Lung (tissue), 12 donors: ENCODE results near the gene AEBP1. TPM values are rescaled to one million over a fixed set of nuclear protein-coding genes. Genes with fewer than 3 reads are reported as not detected.

ENCODE experiments used
- ATAC-seq: fragments of 200-7000 bp; cut with Tn5 transposase; one replicate; pipeline ENCODE4 v1.9.1; 2020; ENCODE audit warnings: moderate number of reproducible peaks; ENCODE audit not compliant: insufficient read depth, low FRiP score
- DNase-seq, 3 donors: peaks; one replicate each; pipeline ENCODE4 v3.0.0-alpha.2; 2013 to 2017
- H3K27ac ChIP-seq, 2 donors: one replicate each; pipeline ENCODE4 v1.5.1; 2013; ENCODE audit warnings: mild to moderate bottlenecking in 2 of 2, moderate library complexity in 2 of 2, control low read depth in 1 of 2, inconsistent platforms in 1 of 2, low read depth in 1 of 2, low read length in 1 of 2
- H3K27me3 ChIP-seq, 3 donors: one replicate each; pipeline ENCODE4 v1.5.1; 2013; ENCODE audit warnings: low read length in 2 of 3; ENCODE audit not compliant: control insufficient read depth in 3 of 3, insufficient read depth in 3 of 3
- H3K36me3 ChIP-seq, 4 donors: one replicate each; pipeline ENCODE4 v1.5.1; 2013; ENCODE audit warnings: low read length in 4 of 4, mild to moderate bottlenecking in 1 of 4, moderate library complexity in 1 of 4; ENCODE audit not compliant: control insufficient read depth in 4 of 4, insufficient read depth in 4 of 4
- H3K4me1 ChIP-seq, 5 donors: one replicate each; pipeline ENCODE4 v1.5.1; 2013; ENCODE audit warnings: low read length in 5 of 5, mild to moderate bottlenecking in 2 of 5, moderate library complexity in 1 of 5; ENCODE audit not compliant: control insufficient read depth in 5 of 5, insufficient read depth in 5 of 5
- H3K4me3 ChIP-seq: one replicate; pipeline ENCODE4 v1.5.1; 2013; ENCODE audit warnings: mild to moderate bottlenecking, control low read depth, moderate library complexity
- H3K9ac ChIP-seq, 2 donors: one replicate each; pipeline ENCODE4 v1.5.1; 2013; ENCODE audit warnings: low read length in 2 of 2, control low read depth in 1 of 2; ENCODE audit not compliant: insufficient read depth in 1 of 2
- H3K9me3 ChIP-seq, 4 donors: one replicate each; pipeline ENCODE4 v1.5.1; 2013; ENCODE audit warnings: low read length in 3 of 4, mild to moderate bottlenecking in 1 of 4, moderate library complexity in 1 of 4; ENCODE audit not compliant: control insufficient read depth in 4 of 4, insufficient read depth in 3 of 4
- CTCF ChIP-seq: IDR thresholded peaks from 2 replicates; pipeline ENCODE4 v1.5.1; 2012; ENCODE audit warnings: mild to moderate bottlenecking; ENCODE audit errors: control extremely low read depth, extremely low read depth
- WGBS, 2 donors: extraction: QIAGEN DNeasy Blood & Tissue Kit; methylation state at CpG; one replicate each; pipeline ENCODE4 v1.1.7; 2013; 5-methylcytosine and 5-hydroxymethylcytosine counted together
- polyA plus RNA-seq, 2 donors: library from polyadenylated mRNA; stranded (reverse); fragments of 200-250 nt; gene quantifications; one replicate each; pipeline ENCODE4 v1.2.1, GENCODE V29; 2013
- total RNA-seq, 2 donors: library from RNA; depleted of rRNA in 1 of 2; stranded (reverse); fragments of >200 nt in 1 of 2; gene quantifications; one replicate each; pipeline ENCODE4 v1.2.1, GENCODE V29; 2014 to 2021
- donor health status: control.
- donor health status: control.
- donor health status: Bipolar disorder and iron deficiency.
- donor health status: healthy.
- donor health status: DM: yes; HTN: yes; CAD: no.

Gene AEBP1
- total and polyA plus RNA-seq, 4 donors: 43.4 to 124 (median 68.7) TPM

- H3K27ac ChIP-seq: peak overlapping the region in 1 of 2 donors; percentile 21
- H3K4me1 ChIP-seq: peaks cover 0 to 11% (median 0%) of the 10 kb centered on the region in 5 donors
- 39 to 47% methylated on average over 6 of the region's 6 CpGs for WGBS, 2 donors
- H3K9me3 ChIP-seq: no peaks in the 10 kb centered on the region
- DNase-seq (no peak), ATAC-seq (no peak)
- H3K9ac ChIP-seq: no peak overlapping the region
- H3K4me3 ChIP-seq: no peak overlapping the region
- H3K27me3 ChIP-seq: peaks cover 0 to 4% (median 0%) of the 10 kb centered on the region in 3 donors
- H3K36me3 ChIP-seq: peaks cover 0 to 10% (median 2%) of the 10 kb centered on the region in 4 donors
- TF ChIP-seq CTCF: no peak
Measured at GRCh38 chr7:44066111-44066460, 38.1 kb upstream of the AEBP1 start.

- Histone ChIP-seq H3K4me3 (no peak overlapping the region), H3K9me3 (no peaks in the 10 kb centered on the region), H3K9ac (no peak overlapping the region), H3K36me3 (peaks cover 0 to 6% (median under 1%) of the 10 kb centered on the region in 4 donors), H3K27me3 (peaks cover 0 to 4% (median 0%) of the 10 kb centered on the region in 3 donors), H3K27ac (no peak overlapping the region), H3K4me1 (peaks cover 0 to 11% (median 0%) of the 10 kb centered on the region in 5 donors)
- 69 to 71% methylated on average over 7 of the region's 7 CpGs for WGBS, 2 donors
- DNase-seq (no peak), ATAC-seq (no peak)
- no peak for TF ChIP-seq CTCF
Measured at GRCh38 chr7:44066494-44067063, 37.6 kb upstream of the AEBP1 start.

- H3K36me3 ChIP-seq: peaks cover 0 to 6% (median 0%) of the 10 kb centered on the region in 4 donors
- WGBS, 2 donors: 80 to 90% methylated on average over 11 of the region's 11 CpGs
- peaks cover 0 to 11% (median 0%) of the 10 kb centered on the region in 5 donors for H3K4me1 ChIP-seq
- TF ChIP-seq CTCF: no peak
- DNase-seq (peak in 1 of 3 donors; percentile 17), ATAC-seq (no peak)
- H3K9ac ChIP-seq: no peak overlapping the region
- no peak overlapping the region for H3K27ac ChIP-seq
- peaks cover 0 to 4% (median 0%) of the 10 kb centered on the region in 3 donors for H3K27me3 ChIP-seq
- H3K9me3 ChIP-seq: no peaks in the 10 kb centered on the region
- H3K4me3 ChIP-seq: no peak overlapping the region
Measured at GRCh38 chr7:44067064-44067951, 36.8 kb upstream of the AEBP1 start.
